CD1c-positive myeloid dendritic cell (primary cell): ENCODE measurements around the gene SCYL2.
"Not testable (repeated sequence)": the region's sequence is repeated elsewhere in the genome, so short reads cannot be mapped to it uniquely, and the experiment has no call there.

Source experiments
- DNase-seq: peaks from one replicate; pipeline ENCODE4 v3.0.0-alpha.2; 2016; ENCODE audit errors: extremely low spot score

The SCYL2 gene

DNA sequence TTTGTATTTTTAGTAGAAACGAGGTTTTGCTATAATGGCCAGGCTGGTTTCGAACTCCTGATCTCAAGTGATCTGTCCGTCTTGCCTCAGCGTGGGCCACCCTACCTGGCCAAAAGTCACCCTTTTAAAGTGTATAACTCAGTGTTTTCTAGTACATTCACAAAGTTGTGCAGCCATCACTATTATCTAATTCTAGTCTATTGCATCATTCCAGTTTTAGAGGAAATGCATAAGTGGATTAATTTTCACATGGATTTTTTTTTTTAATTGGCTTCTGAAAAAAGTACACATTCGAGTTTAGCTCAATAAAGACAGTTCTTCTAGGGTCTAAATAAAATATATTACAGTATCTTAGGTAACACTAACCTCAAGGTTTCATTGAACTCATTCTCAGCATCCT lies 3.8 kb upstream of the SCYL2 start:
- no peak for DNase-seq

DNA sequence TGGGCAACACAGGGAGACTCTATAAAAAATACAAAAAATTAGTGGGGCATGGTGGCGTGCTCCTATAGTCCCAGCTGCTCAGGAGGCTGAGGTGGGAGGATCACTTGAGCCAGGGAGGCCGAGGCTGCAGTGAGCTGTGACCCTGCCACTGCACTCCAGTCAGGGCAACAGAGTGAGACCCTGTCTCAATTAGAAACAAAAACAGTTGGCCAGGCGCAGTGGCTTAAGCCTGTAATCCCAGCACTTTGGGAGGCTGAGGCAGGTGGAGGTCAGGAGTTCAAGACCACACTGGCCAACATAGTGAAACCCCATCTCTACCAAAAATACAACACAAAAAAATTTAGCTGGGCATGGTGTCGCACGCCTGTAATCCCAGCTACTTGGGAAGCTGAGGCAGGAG lies 1.9 kb upstream of the SCYL2 start:
- DNase-seq, result not testable (repeated sequence)

DNA sequence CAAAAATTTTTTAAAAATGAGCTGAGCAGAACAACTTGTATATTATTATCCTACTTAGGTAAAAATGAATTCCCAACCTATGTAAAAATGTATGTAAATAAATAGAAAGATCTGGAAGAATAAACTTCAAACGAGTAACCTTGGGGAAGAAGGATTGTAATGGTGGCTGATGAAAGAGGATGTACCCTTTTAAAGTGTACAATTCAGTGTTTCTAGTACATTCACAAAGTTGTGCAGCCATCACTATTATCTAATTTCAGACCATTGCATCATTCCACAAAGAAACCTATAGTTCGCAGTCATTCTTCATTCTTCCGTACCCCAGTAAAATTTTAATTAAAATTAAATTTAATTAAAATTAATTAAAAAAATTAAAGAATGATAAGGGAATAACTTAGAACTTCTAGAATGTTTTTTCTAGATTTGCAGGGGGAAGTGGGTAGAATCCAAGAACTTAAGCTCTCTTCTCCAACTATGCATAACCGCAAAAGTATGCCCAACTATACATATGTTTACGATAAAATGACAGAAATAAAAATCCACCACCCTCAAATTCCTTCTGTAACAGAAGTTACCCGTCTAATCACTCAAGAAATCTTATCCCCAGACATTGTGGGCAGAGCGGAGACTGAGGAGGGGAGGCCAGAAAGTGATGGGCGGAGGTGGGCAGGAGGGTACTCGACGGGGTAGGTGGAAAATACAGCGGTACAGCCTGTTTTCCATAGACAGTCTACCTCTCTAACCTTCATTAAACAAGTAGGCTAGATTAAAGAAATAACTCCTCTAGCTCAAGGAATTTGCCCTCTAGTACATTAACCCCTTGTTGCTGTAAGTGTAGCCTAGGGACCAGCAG lies 1.0 kb upstream of the SCYL2 start:
- no peak for DNase-seq

DNA sequence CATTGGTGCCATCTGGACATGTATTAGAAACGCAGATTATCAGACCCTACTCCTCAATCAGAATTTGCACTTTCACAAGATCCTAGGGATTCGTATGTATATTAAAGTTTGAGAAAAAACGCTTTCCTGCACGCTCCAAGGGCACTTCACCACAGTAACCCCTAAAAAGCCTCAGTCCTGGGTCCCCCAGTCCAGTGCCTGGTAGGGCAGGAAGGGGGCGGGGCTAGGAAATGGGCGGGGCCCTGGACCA lies 467 bp upstream of the SCYL2 start:
- no peak for DNase-seq

DNA sequence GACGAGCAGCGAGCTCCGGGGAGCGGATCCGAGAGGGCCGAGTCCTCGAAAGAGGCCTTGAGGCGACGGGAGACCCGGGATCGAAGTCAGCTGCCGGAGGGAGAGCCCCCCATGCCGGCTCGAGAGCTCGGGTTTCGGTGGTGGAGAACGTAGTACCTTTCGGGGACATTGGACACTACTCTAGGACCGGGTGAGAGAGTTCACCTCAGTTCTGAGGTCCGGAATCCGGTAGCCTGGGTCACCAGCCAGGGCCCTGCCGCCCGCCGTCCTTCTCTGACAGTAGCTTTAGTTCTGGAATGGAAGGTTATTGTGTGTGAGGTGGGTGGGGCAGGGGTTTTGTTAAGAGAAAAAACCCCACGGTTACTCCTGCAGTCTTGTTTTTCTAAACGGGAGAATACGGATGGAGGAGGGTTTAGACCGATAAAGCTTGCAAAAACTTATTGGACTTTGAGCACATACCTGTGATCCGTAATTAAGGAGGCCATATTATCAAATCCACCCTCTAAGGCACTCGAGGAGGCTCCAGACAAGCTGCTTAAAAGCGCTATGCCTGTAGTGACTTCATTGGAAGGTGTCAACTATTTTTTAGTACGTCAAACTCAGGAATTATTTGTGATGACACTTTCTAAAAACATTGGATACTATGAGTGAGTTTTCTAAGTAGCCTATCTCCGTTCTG lies 765 bp downstream of the SCYL2 start:
- DNase-seq, result peak; percentile 16

DNA sequence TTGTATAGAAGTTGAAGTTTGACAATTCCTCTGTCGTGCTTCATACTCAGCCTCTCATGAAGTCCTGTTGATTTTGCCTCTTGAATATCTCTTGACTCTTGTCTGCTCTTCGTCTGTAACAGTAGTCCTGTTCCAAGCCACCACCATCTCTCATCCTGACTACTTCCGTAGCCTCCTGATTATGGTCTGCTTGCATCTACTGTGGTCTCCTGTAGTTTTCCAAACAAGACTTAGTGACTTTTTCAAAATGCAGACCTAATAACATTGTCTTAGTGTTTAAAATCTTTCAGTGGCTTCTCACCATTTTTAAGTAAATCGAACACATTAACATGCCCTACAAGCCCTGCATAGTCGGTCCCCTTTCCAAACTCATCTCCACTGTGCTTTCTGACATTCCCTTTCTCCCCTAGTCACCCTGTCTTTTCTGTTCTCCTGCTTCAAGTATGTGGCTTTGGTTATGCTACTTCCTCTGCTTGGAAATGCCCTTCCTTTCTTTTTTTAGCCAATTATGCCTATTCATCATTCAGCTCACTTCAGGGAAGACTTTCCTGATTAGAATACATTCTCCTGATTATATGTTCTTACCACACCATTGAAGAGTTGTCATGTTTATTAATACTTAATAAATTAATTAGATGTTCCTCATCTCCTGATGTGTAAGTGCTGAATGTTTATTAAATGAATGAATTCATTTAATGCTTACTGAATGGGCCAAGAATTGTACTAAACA lies 2.0 kb downstream of the SCYL2 start:
- DNase-seq, result no peak

DNA sequence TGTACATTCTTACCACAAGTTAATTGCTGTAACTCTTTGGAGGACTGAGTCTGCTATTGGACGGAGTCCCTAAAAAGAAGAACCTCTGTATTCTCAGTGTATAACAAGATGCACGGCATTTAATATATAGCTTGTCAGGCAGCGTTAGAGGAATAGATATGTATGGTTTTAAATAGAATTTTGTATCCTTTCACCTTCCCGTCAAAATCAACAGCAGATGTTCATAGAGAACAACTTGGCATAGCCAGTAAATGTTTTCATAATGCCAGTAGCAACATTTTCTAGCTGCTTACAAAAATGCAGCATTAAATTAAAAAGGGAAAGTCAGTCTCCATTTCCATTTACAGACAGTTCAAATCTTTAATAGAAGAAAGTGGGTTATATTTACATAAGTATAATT lies 6.8 kb downstream of the SCYL2 start:
- no peak for DNase-seq

DNA sequence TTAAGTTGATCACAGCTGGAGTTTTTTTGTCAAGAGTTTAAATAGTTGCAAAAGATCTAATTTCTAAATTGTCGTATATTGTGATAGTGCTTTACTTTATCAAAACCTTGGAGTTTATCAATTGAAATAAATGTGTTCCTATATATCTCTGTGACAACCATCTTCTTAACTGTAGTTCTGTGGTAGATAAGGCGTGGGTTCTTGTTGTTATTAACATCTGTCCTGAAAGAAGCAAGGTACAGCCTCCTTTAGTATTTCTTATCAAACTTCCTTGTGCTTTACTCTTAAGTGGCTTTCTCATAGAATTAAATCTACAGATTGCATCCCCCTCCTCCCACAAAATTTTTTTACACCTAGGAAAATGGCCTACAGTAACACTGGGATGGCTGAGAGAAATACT lies 7.3 kb downstream of the SCYL2 start:
- DNase-seq, result no peak

DNA sequence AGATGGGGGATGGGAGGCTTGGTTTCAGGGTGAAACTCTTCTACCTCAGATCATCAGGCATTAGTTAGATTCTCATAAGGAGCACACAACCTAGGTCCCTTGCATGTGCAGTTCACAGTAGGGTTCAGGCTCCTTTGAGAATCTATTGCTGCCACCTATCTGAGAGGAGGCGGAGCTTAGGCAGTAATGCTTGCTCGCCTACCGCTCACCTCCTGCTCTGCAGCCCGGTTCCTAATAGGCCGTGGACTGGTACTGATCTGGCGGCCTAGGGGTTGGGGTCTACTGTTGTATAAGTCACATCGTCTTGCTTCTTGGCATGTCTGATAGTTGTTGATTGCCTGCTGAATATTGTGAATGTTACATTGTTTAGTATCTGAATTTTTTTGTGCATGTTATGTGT lies 12.2 kb downstream of the SCYL2 start:
- DNase-seq, result no peak

DNA sequence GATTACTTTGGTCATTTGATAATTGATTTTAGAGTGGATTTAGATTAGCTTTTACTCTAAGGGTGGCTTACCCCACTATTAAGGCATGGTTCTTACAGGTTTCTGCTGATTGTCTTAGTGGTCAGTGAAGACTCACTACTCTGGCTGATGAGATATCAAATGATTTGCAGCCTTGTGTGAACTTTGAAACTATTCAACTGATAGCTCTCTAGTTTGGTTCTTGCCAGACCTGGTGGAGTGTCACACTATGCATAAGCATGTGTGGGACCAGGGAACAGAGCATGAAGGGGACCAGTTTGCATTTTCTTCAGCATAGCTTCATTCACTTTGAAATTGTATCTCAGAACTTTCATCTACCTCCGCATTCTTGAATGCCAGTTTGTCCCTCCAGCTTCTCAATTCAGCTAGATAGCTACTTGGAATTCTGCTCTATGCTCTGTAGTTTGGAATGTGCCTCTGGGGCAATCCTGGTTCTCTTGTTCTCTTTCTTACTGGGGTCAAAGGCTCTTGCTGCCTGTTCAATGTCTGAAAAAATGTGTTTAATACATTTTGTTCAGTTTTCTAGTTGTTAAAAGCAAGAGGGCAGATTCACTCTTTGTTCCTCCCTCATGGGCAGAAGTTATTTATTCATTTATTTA lies 12.7 kb downstream of the SCYL2 start:
- no peak for DNase-seq

DNA sequence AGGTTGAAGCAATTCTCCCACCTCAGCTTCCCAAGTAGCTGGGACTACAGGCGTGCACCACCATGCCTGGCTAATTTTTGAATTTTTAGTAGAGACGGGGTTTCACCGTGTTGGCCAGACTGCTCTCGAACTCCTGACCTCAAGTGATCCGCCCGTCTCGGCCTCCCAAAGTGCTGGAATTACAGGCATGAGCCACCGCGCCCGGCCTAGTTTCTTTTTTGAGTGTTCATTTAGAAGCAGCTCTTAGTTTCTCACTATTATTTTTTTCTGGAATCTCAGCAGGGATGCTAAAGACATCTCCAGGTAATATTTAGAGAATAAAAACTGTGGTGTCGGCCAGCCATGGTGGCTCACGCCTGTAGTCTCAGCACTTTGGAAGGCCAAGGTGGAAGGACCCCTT lies 17.6 kb downstream of the SCYL2 start:
- not testable (repeated sequence) for DNase-seq

DNA sequence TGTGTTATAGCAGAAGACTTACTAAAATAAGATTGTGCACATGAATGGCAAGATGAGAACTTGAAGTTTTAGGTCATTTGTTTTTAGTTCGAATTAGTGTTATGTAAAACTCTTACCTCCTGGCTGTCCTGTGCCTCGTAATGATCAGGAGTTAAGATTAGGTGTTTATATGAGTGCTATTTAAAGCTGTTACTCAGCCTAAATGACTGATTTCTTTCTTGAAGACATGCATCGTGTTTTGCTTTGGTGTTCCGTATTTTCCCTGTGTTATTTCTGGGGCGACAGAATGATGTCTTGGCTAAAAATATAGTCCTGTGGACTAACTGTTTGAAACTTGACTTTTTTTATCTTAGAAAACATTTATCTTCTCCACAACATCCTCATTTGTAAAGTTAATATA lies 22.1 kb downstream of the SCYL2 start:
- DNase-seq, result no peak

DNA sequence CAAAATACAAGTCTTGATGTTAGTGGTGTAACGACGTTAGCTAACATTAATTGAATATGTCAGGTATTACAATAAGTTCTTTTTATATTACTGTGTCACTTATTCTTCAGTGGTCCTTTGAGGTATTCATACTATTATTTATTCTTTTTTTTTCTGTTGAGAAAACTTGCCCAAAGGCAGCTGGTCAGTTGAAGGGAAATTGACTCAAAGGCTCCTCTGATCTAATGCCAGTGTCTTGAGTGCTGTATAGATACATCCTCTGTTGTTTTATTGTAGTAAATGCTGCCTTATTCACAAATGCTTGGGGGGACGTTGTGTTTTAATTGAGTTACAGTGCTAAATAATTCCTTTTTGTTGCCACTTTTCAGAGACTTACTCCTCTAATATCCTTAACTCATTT lies 23.0 kb downstream of the SCYL2 start:
- DNase-seq, result no peak

DNA sequence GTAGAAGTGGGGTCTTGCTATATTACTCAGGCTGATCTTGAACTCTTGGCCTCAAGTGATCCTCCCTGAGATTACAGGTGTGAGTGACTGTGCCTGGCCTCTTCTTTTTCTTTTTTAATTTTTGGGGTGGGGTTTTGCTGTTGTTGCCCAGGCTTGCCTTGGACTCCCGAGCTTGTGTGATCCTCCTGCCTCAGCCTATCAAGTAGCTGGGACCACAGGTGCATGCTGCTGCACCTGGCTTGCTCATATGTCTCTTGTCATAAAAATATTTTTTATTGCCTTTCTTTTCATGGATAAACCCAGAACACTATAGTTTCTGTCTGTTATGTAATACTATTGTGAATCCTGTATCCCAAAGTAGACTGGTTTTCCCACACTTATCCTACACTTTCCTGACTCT lies 26.0 kb downstream of the SCYL2 start:
- no peak for DNase-seq

DNA sequence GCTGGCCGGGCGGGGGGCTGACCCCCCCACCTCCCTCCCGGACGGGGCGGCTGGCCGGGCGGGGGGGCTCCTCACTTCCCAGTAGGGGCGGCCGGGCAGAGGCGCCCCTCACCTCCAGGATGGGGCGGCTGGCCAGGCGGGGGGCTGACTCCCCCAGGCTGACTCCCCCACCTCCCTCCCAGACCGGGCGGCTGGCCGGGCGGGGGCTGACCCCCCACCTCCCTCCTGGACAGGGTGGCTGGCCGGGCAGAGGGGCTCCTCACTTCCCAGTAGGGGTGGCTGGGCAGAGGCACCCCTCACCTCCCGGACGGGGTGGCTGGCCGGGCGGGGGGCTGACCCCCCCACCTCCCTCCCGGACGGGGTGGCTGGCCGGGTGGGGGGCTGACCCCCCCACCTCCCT lies 27.4 kb downstream of the SCYL2 start:
- DNase-seq, result not testable (repeated sequence)

DNA sequence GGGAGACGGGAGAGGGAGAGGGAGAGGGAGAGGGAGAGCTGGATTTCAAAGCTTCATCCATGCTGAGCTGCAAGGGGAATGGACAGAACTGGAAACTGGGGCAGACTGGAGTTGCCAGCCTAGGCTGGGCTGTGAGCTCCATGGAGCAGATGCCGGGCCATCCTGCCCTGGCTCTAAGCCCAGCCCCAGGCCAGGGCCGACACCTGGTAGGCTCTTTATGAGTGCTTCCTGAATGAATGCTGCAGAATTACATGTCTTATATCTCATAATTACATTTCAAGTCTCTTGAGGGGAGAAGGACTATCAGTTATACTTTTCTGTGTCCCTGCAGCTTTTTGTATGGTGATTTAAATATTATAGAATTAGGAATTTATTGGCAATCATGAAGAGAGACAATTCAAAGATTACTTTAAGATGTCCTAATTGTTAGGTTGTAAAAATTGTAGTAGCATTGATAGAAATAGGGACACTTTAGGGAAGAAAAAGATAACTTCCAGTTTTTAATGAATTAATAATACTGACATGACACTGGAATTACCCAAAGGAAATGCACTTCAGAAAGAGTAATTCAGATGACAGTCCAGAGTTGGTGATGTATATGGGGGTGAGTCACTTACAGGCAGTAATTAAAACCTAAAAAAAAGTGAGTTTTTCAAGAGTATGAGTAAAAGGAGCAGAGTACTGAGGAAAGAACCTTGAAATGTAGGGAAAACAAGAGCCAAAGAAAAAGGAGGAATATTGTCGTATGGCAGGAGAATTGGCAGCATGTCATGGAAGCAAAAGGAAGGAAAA lies 29.0 kb downstream of the SCYL2 start:
- no peak for DNase-seq

DNA sequence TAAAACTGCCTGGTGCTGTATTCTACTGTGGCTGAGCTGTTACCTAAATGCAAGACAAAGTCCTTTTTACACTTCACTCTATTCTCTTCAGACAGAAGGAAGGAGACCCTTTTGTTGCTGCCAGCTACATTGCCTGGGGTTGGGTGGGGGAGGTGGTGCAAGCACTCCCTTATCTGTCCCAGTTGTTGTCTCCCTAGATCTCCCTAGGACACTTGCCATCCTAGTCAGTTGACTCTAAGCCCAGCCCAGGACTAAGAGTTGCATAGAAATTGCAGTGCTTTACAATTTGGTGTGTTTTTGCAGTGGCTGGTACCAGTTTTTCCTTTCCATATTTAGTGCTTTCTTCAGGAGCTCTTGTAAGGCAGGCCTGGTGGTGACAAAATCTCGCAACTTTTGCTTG lies 35.1 kb downstream of the SCYL2 start:
- no peak for DNase-seq

DNA sequence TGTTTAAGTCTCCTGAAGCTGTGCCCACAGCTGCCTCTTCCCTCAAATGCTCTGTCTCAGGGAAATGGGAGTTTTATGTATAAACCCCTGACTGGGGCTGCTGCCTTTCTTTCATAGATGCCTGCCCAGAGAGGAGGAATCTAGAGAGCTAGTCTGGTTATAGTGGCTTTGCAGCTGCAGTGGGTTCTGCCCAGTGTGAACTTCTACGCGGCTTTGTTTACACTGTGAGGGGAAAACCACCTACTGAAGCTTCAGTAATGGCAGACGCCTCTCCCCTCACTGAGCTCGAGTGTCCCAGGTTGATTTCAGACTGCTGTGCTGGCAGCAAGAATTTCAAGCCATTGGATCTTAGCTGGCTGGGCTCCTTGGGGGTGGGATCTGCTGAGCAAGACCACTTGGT lies 36.9 kb downstream of the SCYL2 start:
- DNase-seq, result no peak

DNA sequence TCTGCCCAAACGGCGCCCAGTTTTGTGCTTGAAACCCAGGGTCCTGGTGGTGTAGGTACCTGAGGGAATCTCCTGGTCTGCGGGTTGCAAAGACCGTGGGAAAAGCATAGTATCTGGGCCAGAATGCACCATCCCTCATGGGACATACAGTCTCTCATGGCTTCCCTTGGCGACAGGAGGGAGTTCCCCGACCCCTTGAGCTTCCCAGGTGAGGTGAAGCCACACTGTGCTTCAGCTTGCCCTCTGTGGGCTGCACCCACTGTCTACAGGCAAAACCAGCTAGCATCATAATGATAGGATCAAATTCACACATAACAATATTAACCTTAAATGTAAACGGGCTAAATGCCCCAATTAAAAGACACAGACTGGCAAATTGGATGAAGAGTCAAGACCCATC lies 37.4 kb downstream of the SCYL2 start:
- DNase-seq, result not testable (repeated sequence)

DNA sequence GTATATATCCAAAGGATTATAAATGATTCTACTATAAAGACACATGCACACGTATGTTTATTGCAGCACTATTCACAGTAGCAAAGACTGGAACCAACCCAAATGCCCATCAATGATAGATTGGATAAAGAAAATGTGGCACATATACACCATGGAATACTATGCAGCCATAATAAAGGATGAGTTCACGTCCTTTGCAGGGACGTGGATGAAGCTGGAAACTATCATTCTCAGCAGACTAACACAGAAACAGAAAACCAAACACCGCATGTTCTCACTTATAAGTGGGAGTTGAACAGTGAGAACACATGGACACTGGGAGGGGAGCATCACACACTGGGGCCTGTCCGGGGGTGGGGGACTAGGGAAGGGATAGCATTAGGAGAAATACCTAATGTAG lies 41.2 kb downstream of the SCYL2 start:
- DNase-seq, result not testable (repeated sequence)

DNA sequence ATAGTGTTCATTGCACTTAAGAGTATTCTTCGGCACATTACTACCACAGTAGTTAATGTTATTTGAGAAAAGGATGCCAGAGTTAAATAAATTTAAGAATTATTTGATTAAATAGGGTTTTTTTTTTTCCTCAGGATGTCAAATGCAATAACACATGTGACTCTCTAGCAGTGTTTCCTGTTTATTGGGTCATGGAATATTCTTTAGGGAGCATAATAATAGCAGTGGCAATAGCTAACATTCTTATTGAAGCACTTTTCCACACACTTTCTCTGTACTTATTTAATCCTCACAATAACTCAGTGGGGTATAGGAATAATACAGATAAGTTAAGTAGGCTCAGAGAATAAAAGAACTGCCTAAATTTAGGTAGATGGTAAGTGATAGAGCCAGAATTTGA lies 44.3 kb downstream of the SCYL2 start:
- DNase-seq, result no peak

DNA sequence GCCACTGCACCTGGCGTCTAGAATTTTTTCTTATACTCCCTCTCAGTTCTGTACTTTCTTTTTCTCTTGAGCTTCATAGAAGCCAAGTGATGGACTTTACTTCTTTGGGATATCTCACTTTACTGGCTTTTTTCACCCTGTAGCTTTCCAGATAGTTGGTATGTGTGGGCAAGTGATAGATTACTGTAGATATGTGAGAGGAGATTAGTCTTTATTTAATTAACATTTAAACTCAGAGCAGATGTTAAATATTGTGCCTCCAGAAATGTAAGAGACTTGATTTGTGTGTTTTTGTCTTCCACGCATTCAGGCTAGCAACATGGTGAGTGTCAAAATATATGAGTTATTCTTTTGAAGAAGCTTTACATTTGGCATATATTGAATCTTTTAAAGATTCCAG lies 50.4 kb downstream of the SCYL2 start:
- DNase-seq, result no peak
